SJCRH30 (cell line): ENCODE results near the gene CACNB3. TPM values are rescaled to one million over a fixed set of nuclear protein-coding genes. Genes with fewer than 3 reads are reported as not detected.
"Not testable (repeated sequence)": the region's sequence is repeated elsewhere in the genome, so short reads cannot be mapped to it uniquely, and the experiment has no call there.

Source experiments
- DNase-seq, 2 experiments: peaks; one replicate each; pipeline ENCODE4 v3.0.0-alpha.2; 2015 to 2020
- H3K27ac ChIP-seq: fragments of 250-450 bp; sonication (Bioruptor Pico); 2 replicates; pipeline ENCODE4 v1.5.1; 2020; ENCODE audit warnings: mild to moderate bottlenecking, moderate library complexity
- H3K27me3 ChIP-seq: fragments of 250-450 bp; sonication (Bioruptor Pico); 2 replicates; pipeline ENCODE4 v1.5.1; 2020; ENCODE audit warnings: mild to moderate bottlenecking, moderate library complexity
- H3K36me3 ChIP-seq: fragments of 250-450 bp; sonication (Bioruptor Pico); 2 replicates; pipeline ENCODE4 v1.5.1; 2020; ENCODE audit warnings: mild to moderate bottlenecking, moderate library complexity
- H3K4me1 ChIP-seq: fragments of 250-450 bp; sonication (Bioruptor Pico); 2 replicates; pipeline ENCODE4 v1.5.1; 2020; ENCODE audit warnings: mild to moderate bottlenecking, moderate library complexity
- H3K4me3 ChIP-seq: fragments of 250-450 bp; sonication (Bioruptor Pico); 2 replicates; pipeline ENCODE4 v1.5.1; 2020; ENCODE audit warnings: mild to moderate bottlenecking, moderate library complexity
- H3K9me3 ChIP-seq: fragments of 250-450 bp; sonication (Bioruptor Pico); replicated peaks from 2 replicates; pipeline ENCODE4 v1.5.1; 2020; ENCODE audit warnings: mild to moderate bottlenecking, moderate library complexity
- total RNA-seq: library from RNA; depleted of rRNA; stranded (reverse); fragments of >200 nt; shearing (Covaris generic); gene quantifications from 2 replicates; pipeline ENCODE4 v1.2.3, GENCODE V29; 2014

Gene CACNB3
- total RNA-seq, 1 experiment from 2014 or later = 11.9 TPM

DNA sequence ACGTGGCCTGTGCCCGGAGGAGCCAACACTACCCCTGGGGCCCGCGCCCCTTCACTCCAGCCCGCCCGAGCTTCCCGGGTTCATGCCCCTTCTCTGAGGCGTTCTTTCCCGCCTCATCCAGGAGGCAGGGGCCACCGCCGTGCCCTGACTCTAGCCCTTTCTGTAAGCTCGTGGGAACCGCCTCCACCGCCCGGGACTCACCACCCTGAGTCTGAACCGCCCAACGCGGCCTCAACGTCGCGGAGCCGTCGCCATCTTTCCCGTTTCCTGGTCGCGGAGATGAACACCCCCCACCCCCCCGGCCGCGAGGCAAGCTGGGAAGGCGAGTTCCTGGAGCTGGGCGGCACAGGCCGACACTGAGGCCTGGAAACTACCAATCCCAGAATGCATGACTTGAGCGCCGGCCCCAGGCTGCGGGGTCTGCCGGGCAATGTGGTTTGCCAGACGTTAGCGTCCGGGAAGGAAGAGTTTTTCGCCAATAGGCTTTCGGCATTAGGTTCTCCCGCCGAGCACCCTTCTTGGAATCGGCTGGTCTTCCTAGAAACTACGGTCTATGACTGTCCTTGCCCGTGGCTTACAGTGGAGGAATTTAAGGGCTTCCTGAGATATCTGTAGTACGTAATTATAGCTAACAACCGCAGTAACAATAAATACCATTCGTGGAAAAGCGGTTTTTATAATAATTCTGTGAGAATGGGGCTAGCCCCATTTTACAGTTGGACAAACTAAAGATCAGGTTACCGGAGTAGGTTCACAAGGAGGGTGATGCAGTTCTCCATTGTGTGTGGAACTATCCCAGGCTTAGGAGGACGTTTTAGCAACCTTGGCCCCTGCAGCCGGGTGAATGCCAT is 33.8 kb downstream of the CACNB3 start, which contains the start of gene DDX23:
DDX23 (minus strand) TSS at position 281 of the 851 bp plus-strand sequence. CDS start 6,381 bp downstream, outside the sequence.
- peak within 1 kb of the TSS; percentile 88 for H3K4me3 ChIP-seq
- peaks cover 10% of the 10 kb centered on the region for H3K36me3 ChIP-seq
- peak; percentile 97 to 99 for DNase-seq
- H3K27ac ChIP-seq = peak within 1 kb of the TSS; percentile 98
- no peaks in the 10 kb centered on the region for H3K9me3 ChIP-seq
- peaks cover 8% of the 10 kb centered on the region; the same call in 1 of the 2 replicates for H3K4me1 ChIP-seq
- H3K27me3 ChIP-seq = no peaks in the 10 kb centered on the region; the same call in 1 of the 2 replicates

- Histone ChIP-seq H3K4me3 (peak overlapping the region; percentile 88), H3K4me1 (peaks cover 8% of the 10 kb centered on the region; the same call in 1 of the 2 replicates), H3K27ac (peak overlapping the region; percentile 98), H3K9me3 (no peaks in the 10 kb centered on the region), H3K36me3 (peaks cover 8% of the 10 kb centered on the region), H3K27me3 (peaks cover 3% of the 10 kb centered on the region; the same call in 1 of the 2 replicates)
- DNase-seq = peak; percentile 83 to 98
These were observed 34.7 kb downstream of the CACNB3 start for GRCh38 chr12:48852734-48853688.

DNA sequence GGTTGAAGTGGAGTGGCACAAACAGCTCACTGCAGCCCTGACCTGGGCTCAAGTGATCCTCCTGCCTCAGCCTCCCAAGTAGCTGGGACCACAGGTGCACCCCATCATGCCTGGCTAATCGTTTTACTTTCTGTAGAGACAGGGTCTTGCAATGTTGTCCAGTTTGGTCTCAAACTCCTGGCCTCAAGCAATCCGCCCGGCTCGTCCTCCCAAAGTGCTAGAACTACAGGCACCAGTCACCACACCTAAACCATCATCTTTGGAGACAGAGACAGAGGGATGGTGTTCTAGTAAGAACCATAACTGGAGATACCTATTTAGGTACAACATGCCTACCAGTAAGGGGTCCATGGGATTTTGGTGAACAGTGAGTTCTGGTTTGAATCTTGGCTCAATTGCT is 36.2 kb downstream of the CACNB3 start:
- Histone ChIP-seq H3K9me3 (no peaks in the 10 kb centered on the region), H3K27me3 (peaks cover 3% of the 10 kb centered on the region; the same call in 1 of the 2 replicates), H3K4me3 (no peak overlapping the region), H3K36me3 (peaks cover 8% of the 10 kb centered on the region), H3K27ac (no peak overlapping the region), H3K4me1 (peaks cover 8% of the 10 kb centered on the region; the same call in 1 of the 2 replicates)
- DNase-seq = no peak

DNA sequence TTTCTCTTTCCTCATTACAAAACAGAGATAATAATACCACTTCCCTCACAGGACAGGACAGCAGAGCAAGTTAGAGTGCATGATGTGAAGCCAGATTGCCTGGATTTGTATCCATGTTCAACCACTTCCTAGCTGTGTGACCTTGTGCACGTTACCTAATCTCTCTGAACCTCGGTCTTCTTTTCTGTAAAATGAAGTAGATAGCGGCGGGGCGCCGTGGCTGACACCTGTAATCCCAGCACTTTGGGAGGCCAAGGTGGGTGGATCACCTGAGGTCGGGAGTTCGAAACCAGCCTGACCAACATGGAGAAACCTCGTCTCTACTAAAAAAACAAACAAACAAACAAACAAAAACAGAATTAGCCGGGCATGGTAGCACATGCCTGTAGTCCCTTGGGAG is 36.6 kb downstream of the CACNB3 start:
- H3K4me3 ChIP-seq, H3K4me1 ChIP-seq, DNase-seq, H3K27ac ChIP-seq, H3K27me3 ChIP-seq, H3K9me3 ChIP-seq, H3K36me3 ChIP-seq: not testable (repeated sequence)

DNA sequence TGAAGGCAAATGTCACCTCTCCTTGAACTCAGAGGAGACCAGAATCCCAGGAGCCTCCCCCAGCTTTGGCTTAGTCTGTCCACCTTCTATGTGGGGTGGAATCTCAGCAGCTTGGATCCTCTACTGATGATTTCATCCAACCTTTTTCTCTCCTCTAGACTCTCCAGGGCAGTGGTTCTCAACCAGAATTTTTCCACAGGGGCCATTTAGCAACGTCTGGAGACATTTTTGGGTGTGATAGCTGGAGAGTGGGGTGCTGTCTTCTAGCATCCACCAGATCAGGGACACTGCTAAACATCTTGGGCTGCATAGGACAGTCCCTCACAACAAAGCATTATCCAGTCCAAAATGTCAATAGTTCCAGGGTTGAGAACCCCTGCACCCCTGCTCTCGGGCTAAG is 38.1 kb downstream of the CACNB3 start:
- H3K27me3 ChIP-seq = peaks cover 3% of the 10 kb centered on the region; the same call in 1 of the 2 replicates
- H3K27ac ChIP-seq = no peak overlapping the region

DNA sequence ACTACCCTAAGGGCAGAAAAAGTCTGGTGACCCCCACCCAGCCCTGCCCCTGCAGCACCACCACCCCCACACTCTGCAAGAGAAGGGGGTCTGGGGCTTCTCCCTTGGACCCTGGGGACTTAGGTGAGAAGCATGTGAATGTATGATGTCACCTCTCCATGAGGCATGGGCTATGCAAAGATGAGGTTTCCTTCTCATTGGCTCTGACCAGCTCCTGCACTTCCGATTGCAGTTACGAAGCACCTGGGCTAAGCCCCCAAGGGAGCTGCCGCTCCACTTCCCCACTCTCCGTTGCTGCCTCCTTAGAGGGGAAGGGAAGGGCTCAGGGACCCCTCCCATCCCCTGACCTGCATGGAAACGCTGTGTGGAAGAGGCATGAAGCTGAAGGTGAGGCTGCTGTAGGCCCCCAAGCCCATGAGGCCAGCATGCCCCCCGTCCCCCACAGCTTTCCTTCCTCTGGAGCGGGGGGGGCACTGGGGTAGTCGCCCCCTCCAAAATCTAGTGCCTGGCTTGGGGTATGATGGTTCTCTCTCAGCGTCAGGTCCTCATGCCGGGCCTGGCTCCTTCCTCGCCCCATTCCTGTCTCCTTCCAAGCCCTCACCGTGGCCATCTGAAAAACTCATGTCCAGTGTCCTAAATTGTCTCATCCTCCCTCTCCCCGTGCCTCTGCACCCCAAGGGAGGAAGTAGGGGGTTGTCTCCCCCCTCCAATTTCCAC is 39.1 kb downstream of the CACNB3 start:
- no peak overlapping the region for H3K4me3 ChIP-seq
- H3K36me3 ChIP-seq = no peaks in the 10 kb centered on the region
- peaks cover 4% of the 10 kb centered on the region; the same call in 1 of the 2 replicates for H3K4me1 ChIP-seq
- DNase-seq = no peak
- peaks cover 13% of the 10 kb centered on the region; the same call in 1 of the 2 replicates for H3K27me3 ChIP-seq
- H3K9me3 ChIP-seq = no peaks in the 10 kb centered on the region
- no peak overlapping the region for H3K27ac ChIP-seq

More for the DNA sequence above, 38.1 kb downstream of the CACNB3 start:
- Histone ChIP-seq H3K4me3 (no peak overlapping the region), H3K9me3 (no peaks in the 10 kb centered on the region), H3K36me3 (no peaks in the 10 kb centered on the region), H3K4me1 (peaks cover 4% of the 10 kb centered on the region; the same call in 1 of the 2 replicates)
- DNase-seq = no peak

- Histone ChIP-seq H3K9me3 (no peaks in the 10 kb centered on the region), H3K4me1 (no peaks in the 10 kb centered on the region; the same call in 1 of the 2 replicates), H3K36me3 (no peaks in the 10 kb centered on the region), H3K27me3 (peaks cover 19% of the 10 kb centered on the region), H3K4me3 (no peak overlapping the region), H3K27ac (no peak overlapping the region)
- no peak for DNase-seq
These were observed 39.7 kb downstream of the CACNB3 start for GRCh38 chr12:48858043-48858442.

- Histone ChIP-seq H3K4me1 (no peaks in the 10 kb centered on the region), H3K27me3 (peaks cover 35% of the 10 kb centered on the region), H3K4me3 (no peak overlapping the region), H3K36me3 (no peaks in the 10 kb centered on the region), H3K9me3 (no peaks in the 10 kb centered on the region), H3K27ac (no peak overlapping the region)
- DNase-seq = no peak
These were observed 41.3 kb downstream of the CACNB3 start for GRCh38 chr12:48859607-48860006.

DNA sequence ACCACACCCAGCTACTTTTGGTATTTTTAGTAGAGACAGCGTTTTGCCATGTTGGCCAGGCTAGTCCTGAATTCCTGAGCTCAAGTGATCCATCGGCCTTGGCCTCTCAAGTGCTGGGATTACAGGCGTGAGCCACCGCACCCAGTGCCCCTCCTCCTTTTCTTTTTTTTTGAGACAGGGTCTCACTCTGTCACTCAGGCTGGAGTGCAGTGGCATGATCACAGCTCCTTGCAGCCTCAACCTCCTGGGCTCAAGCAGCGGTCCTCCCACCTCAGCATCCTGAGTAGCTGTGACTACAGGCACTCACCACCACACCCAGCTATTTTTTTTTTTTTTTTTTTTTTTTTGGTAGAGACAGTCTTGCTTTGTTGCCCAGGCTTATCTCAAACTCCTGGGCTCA is 41.9 kb downstream of the CACNB3 start:
- DNase-seq, H3K27ac ChIP-seq, H3K9me3 ChIP-seq, H3K36me3 ChIP-seq, H3K4me3 ChIP-seq, H3K4me1 ChIP-seq: not testable (repeated sequence)
- H3K27me3 ChIP-seq = peaks cover 41% of the 10 kb centered on the region

GRCh38 chr12:48861111-48861510 is 42.8 kb downstream of the CACNB3 start:
- Histone ChIP-seq H3K27me3 (peaks cover 43% of the 10 kb centered on the region), H3K9me3 (no peaks in the 10 kb centered on the region), H3K27ac (no peak overlapping the region), H3K36me3 (no peaks in the 10 kb centered on the region), H3K4me1 (no peaks in the 10 kb centered on the region), H3K4me3 (no peak overlapping the region)
- no peak for DNase-seq

DNA sequence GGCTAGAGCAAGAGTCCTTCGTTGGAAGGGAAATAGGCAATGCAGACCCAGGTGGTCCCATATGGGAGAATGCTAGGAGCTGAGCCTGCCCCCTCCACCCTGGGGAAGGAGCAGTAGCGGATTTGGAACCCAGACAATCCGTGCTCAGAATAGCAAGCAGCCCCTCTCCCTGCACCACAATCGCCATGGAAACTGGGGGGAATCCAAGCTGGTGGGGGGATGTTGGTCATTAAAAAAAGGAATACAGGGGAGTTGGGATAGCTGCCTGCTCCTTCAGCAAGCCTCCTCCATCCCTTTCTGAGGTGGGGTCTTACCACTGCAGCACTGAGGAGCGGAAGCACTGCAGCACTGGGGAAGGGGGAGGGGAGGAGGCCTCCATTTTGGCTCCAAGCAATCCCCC is 44.5 kb downstream of the CACNB3 start:
- Histone ChIP-seq H3K4me1 (no peaks in the 10 kb centered on the region), H3K36me3 (no peaks in the 10 kb centered on the region), H3K27me3 (peaks cover 40% of the 10 kb centered on the region), H3K4me3 (no peak overlapping the region), H3K9me3 (no peaks in the 10 kb centered on the region), H3K27ac (no peak overlapping the region)
- no peak for DNase-seq

DNA sequence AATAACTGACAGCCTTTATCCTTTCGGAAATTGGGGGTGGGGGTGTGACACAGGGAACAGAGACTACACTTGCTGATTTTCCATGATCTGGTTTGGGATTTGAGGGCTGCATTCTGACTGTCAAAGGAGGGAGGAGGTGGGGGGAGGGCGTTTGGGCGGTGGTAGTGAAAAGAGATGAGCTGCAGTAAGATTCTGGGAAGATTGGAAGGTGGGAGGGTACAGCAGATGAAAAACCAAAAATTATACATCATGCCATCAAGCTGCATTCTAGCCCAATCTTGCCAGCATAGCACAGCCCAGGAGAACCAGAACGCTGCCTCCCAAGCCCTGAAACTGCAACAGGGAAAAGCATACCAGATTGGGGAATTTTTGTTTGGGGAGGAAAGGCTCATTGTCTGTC is 45.0 kb downstream of the CACNB3 start:
- no peaks in the 10 kb centered on the region for H3K4me1 ChIP-seq

GRCh38 chr12:48865281-48866051 is 47.2 kb downstream of the CACNB3 start, which contains the start of gene RND1:
Gene RND1, minus strand, starts transcription at chr12:48865870. Its CDS starts 103 bp downstream, at chr12:48865767.
- Histone ChIP-seq H3K4me3 (peak within 1 kb of the TSS; percentile 53), H3K27ac (no peak within 1 kb of the TSS), H3K9me3 (no peaks in the 10 kb centered on the region), H3K36me3 (no peaks in the 10 kb centered on the region), H3K4me1 (no peaks in the 10 kb centered on the region), H3K27me3 (peaks cover 43% of the 10 kb centered on the region)
- peak; percentile 90 to 95 for DNase-seq

More for the DNA sequence above, 45.0 kb downstream of the CACNB3 start:
- Histone ChIP-seq H3K4me3 (no peak overlapping the region), H3K27ac (no peak overlapping the region), H3K36me3 (no peaks in the 10 kb centered on the region), H3K27me3 (peaks cover 40% of the 10 kb centered on the region), H3K9me3 (no peaks in the 10 kb centered on the region)
- no peak for DNase-seq
